ENCODE results near the gene PKNOX2.

DNA sequence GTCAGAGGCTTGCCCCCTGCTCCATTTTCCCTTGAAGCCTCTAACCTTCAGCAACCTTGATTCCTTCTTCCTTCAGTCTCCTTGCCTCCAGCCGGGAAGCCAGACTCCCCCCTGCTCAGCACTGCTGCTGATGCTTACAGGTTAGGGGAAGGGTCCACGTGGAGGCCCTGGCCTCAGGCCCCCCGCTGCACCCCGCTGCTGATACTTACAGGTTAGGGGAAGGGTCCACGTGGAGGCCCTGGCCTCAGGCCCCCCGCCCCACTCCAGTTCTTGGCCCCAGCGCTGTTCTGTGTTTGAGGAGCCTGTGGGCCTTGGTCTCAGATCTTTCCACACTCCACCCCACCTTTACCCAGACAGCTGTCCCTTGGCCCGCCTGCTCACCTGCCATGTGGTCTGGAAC, 25.6 kb upstream of the PKNOX2 start:
- TF ChIP-seq, protein P1, sequence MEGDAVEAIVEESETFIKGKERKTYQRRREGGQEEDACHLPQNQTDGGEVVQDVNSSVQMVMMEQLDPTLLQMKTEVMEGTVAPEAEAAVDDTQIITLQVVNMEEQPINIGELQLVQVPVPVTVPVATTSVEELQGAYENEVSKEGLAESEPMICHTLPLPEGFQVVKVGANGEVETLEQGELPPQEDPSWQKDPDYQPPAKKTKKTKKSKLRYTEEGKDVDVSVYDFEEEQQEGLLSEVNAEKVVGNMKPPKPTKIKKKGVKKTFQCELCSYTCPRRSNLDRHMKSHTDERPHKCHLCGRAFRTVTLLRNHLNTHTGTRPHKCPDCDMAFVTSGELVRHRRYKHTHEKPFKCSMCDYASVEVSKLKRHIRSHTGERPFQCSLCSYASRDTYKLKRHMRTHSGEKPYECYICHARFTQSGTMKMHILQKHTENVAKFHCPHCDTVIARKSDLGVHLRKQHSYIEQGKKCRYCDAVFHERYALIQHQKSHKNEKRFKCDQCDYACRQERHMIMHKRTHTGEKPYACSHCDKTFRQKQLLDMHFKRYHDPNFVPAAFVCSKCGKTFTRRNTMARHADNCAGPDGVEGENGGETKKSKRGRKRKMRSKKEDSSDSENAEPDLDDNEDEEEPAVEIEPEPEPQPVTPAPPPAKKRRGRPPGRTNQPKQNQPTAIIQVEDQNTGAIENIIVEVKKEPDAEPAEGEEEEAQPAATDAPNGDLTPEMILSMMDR (IDR thresholded peaks at IDR 0.05) = no peak
- TF ChIP-seq, protein P2, sequence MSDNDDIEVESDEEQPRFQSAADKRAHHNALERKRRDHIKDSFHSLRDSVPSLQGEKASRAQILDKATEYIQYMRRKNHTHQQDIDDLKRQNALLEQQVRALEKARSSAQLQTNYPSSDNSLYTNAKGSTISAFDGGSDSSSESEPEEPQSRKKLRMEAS (IDR thresholded peaks at IDR 0.05) = no peak
- TF ChIP-seq RAD21 (conservative IDR thresholded peaks at IDR 0.05 in 1 of 2, IDR thresholded peaks at IDR 0.05 in 1 of 2) (no peak), MAFK (IDR thresholded peaks at IDR 0.05; ENCODE audit: partially characterized antibody) (no peak)

Measured in A549 (cell line).